ENCODE data around the gene OPHN1.
A peak's percentile ranks its signal among the peaks of the same experiment; 100 is the strongest.

The OPHN1 gene

DNA sequence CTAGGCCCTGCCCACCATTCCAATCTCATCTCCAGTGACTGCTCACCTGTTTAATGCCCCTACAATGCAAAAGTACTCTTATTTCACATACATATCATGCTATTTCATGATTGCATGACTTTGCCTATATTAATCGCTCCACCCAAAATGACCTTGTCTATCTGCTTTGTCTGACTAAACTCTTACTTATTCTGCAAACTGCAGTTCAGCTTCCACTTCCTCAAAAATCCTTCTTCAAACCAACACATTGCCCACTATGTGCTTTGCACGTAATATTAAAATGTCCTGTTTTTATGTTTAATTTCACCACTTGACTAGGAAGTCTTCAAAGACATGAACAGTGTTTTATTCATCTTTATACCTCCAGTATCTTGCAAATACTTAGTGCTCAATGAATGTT is 229.6 kb downstream of the OPHN1 start:
- Mint-ChIP-seq H3K9me3 (no peaks in the 10 kb centered on the region), H3K27ac (no peak overlapping the region), H3K27me3 (peaks cover 2% of the 10 kb centered on the region), H3K36me3 (ENCODE audit: low read depth) (no peaks in the 10 kb centered on the region), H3K4me3 (no peak overlapping the region), H3K4me1 (no peaks in the 10 kb centered on the region)
- no peak for DNase-seq
- ATAC-seq = no peak

GRCh38 chrX:68203211-68203610 is 230.1 kb downstream of the OPHN1 start:
- no peaks in the 10 kb centered on the region for H3K36me3 Mint-ChIP-seq (ENCODE audit: low read depth)
- no peak for ATAC-seq
- no peaks in the 10 kb centered on the region for H3K9me3 Mint-ChIP-seq
- no peak for DNase-seq
- no peaks in the 10 kb centered on the region for H3K4me1 Mint-ChIP-seq
- no peak overlapping the region for H3K27ac Mint-ChIP-seq
- no peak overlapping the region for H3K4me3 Mint-ChIP-seq
- H3K27me3 Mint-ChIP-seq = peaks cover 2% of the 10 kb centered on the region

DNA sequence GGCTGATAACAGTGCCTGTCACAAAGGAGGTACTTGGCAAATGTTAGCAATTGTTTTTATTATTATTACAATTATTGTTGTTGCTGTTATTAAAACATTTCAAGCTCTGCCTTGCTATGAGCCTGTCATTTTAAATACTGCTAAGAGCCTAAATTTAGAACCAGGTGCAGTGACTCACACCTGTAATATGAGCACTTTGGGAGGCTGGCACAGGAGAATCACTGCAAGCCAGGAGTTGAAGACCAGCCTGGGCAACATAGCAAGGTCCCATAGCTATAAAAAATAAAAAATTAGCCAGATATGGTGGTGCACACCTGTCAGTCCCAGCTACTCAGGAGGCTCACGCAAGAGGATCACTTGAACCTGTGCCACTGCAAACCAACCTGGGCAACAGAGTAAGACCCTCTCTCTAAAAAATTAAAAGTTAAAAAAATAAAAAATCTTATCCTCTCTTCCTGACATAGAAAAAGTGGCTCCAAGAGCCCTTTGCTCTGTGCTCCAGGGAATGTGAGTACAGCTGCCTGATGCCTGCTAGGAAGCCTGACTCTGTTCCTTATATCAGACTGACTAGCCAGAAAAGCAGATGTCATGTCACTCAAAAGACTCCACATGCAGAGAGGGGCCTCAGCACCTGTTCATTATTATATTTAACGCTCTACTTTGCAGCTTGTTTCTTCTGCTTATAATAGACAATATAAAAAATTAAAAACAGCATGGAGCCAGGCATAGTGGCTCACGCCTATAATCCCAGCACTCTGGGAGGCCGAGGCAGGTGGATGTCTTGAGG is 234.0 kb downstream of the OPHN1 start:
- no peaks in the 10 kb centered on the region for H3K36me3 Mint-ChIP-seq (ENCODE audit: low read depth)
- H3K4me1 Mint-ChIP-seq = no peaks in the 10 kb centered on the region
- H3K9me3 Mint-ChIP-seq = no peaks in the 10 kb centered on the region
- H3K27ac Mint-ChIP-seq = no peak overlapping the region
- ATAC-seq = no peak
- H3K4me3 Mint-ChIP-seq = no peak overlapping the region
- H3K27me3 Mint-ChIP-seq = no peaks in the 10 kb centered on the region
- no peak for DNase-seq

DNA sequence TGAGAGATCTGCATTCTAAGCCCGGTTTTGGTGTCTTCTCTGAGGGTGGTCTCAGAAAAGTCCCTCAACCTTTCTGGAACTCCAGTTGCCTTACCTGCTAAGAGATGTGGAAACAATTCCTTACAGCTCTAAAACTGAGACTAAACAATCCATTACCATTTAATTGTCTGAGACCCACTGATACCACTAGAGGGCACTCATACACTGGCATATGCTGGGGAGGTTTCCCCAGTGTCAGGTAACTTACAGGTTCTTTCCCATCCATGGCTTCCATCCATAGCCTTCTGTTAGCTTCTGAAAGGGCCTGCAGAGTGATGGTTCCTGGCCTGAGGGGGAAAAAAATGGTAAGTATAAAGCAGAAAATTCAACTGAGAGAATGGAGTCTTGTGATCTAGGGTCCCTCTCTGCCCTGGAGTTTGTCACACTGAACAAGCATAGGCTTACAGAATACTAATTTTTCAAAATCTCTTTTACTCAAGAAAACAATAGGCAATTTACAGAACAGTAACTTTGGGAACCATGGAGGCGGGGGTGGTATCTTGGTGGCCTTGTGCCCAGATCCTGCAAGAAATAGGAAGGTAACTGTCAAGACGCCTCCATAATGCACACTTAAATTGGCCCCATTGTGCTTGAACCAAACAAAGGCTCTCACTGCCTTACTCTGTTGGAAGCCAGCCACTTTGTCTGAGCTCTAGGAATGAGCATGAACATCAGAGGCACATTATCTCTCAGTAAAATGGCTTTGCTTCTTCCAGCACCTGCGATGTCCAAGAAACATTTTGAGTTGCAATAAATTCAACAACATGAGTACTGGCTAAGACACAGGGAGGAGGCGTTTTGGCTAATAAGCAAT is 236.1 kb downstream of the OPHN1 start:
- Mint-ChIP-seq H3K27ac (no peak overlapping the region), H3K36me3 (ENCODE audit: low read depth) (no peaks in the 10 kb centered on the region), H3K4me1 (no peaks in the 10 kb centered on the region), H3K4me3 (no peak overlapping the region), H3K27me3 (no peaks in the 10 kb centered on the region), H3K9me3 (no peaks in the 10 kb centered on the region)
- peak; percentile 7 for DNase-seq
- no peak for ATAC-seq

DNA sequence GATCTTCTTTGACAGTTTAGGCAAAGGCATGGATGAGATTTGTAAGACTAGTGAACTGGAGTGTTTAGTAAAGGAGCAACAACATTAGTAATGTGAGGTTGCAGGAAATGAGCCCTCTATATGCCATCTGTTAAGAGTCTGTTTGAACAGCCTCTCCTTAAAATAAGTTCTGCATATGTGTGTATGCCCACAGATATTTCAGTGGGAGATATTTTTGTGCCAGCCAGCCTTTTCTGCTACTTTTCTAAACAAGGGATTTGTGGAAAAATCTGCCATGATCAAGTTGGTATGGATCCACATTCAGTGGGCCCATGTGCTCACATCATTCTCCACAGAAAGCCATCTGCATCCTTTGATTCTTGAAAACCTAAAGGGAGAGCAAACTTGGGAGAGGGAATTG is 237.7 kb downstream of the OPHN1 start:
- DNase-seq = no peak
- no peak for ATAC-seq
- H3K27ac Mint-ChIP-seq = no peak overlapping the region

DNA sequence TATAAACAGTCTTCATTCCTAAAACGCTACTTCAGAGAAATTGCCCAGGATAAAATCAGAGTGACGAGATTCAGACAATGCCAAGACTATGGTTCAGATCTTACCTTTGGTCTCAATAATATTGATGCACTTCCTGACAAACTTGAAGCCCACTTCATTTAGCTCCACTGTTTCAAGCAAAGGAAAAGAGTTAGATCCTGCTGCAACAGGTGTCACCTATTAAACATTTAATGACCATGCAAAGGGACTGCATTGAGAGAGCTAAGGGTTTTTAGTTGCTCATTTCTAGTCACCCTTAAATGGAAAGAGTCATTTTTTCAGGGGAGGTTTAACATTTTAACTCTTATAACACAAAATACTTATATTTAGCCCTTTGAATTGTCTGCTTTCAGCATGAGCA is 239.5 kb downstream of the OPHN1 start:
- no peak overlapping the region for H3K27ac Mint-ChIP-seq
- H3K9me3 Mint-ChIP-seq = no peaks in the 10 kb centered on the region
- no peaks in the 10 kb centered on the region for H3K36me3 Mint-ChIP-seq (ENCODE audit: low read depth)
- DNase-seq (no peak), ATAC-seq (no peak)
- no peaks in the 10 kb centered on the region for H3K4me1 Mint-ChIP-seq
- no peak overlapping the region for H3K4me3 Mint-ChIP-seq
- H3K27me3 Mint-ChIP-seq = no peaks in the 10 kb centered on the region

More for the DNA sequence above, 237.7 kb downstream of the OPHN1 start:
- H3K27me3 Mint-ChIP-seq = no peaks in the 10 kb centered on the region
- H3K9me3 Mint-ChIP-seq = no peaks in the 10 kb centered on the region
- H3K36me3 Mint-ChIP-seq (ENCODE audit: low read depth) = no peaks in the 10 kb centered on the region
- no peak overlapping the region for H3K4me3 Mint-ChIP-seq
- no peaks in the 10 kb centered on the region for H3K4me1 Mint-ChIP-seq

GRCh38 chrX:68193234-68193633 is 240.1 kb downstream of the OPHN1 start:
- Mint-ChIP-seq H3K36me3 (ENCODE audit: low read depth) (no peaks in the 10 kb centered on the region), H3K27ac (no peak overlapping the region), H3K27me3 (no peaks in the 10 kb centered on the region), H3K9me3 (no peaks in the 10 kb centered on the region), H3K4me3 (no peak overlapping the region), H3K4me1 (no peaks in the 10 kb centered on the region)
- DNase-seq (no peak), ATAC-seq (no peak)

- Mint-ChIP-seq H3K9me3 (no peaks in the 10 kb centered on the region), H3K4me1 (no peaks in the 10 kb centered on the region), H3K27me3 (peaks cover 3% of the 10 kb centered on the region), H3K4me3 (no peak overlapping the region), H3K27ac (no peak overlapping the region), H3K36me3 (ENCODE audit: low read depth) (no peaks in the 10 kb centered on the region)
- no peak for ATAC-seq
- no peak for DNase-seq
These were observed 242.5 kb downstream of the OPHN1 start for GRCh38 chrX:68190799-68191198.

- Mint-ChIP-seq H3K4me1 (no peaks in the 10 kb centered on the region), H3K27ac (peak overlapping the region; percentile 54), H3K9me3 (no peaks in the 10 kb centered on the region), H3K36me3 (ENCODE audit: low read depth) (no peaks in the 10 kb centered on the region), H3K4me3 (no peak overlapping the region), H3K27me3 (peaks cover 3% of the 10 kb centered on the region)
- ATAC-seq (peak; percentile 10), DNase-seq (no peak)
These were observed 246.6 kb downstream of the OPHN1 start for GRCh38 chrX:68186552-68187262.

DNA sequence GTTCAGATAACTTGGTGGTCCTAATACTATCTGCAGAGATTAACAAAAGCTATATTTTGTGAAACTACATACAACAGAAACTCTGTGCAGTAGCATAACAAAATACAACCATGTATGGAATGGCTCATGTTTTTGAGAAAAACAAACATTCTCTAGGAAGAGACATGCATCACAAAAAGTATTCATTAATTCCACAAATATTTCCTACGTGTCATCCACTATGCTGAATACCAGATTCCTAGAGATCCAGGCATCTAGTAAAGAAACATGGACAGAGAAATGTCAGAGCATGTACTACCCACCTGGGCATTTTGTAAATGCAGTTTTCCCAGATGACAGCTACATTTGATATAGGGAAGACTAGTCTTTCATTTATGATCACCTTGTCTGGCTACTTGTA is 248.1 kb downstream of the OPHN1 start:
- H3K9me3 Mint-ChIP-seq = no peaks in the 10 kb centered on the region
- no peak for ATAC-seq
- H3K4me1 Mint-ChIP-seq = peaks cover 2% of the 10 kb centered on the region
- peaks cover 3% of the 10 kb centered on the region for H3K27me3 Mint-ChIP-seq
- H3K4me3 Mint-ChIP-seq = no peak overlapping the region
- no peak overlapping the region for H3K27ac Mint-ChIP-seq
- H3K36me3 Mint-ChIP-seq (ENCODE audit: low read depth) = no peaks in the 10 kb centered on the region
- DNase-seq = no peak

- H3K9me3 Mint-ChIP-seq = no peaks in the 10 kb centered on the region
- no peaks in the 10 kb centered on the region for H3K36me3 Mint-ChIP-seq (ENCODE audit: low read depth)
- ATAC-seq = no peak
- H3K27ac Mint-ChIP-seq = no peak overlapping the region
- no peak overlapping the region for H3K4me3 Mint-ChIP-seq
- DNase-seq = no peak
- H3K4me1 Mint-ChIP-seq = peaks cover 2% of the 10 kb centered on the region
- H3K27me3 Mint-ChIP-seq = peaks cover 3% of the 10 kb centered on the region
These were observed 249.6 kb downstream of the OPHN1 start for GRCh38 chrX:68183612-68184214.

DNA sequence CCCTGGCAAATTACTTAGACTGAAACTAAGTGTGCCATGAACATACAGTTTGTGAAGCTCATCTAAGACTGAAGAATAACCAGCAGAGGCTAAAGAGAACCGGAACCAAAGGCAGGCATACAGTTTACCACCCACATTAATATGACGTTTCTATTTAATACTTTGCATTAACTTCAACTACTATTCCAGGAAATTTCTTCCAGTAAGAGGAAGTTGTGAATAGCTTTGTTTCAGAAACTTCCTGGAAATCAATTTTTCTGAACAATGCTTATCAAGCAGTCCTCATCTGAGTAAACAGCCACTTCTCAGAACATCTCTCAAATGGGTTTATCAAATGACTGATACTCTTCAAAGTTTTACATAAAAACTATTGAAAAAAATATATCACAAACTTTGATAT is 252.7 kb downstream of the OPHN1 start:
- Mint-ChIP-seq H3K4me3 (no peak overlapping the region), H3K9me3 (peaks cover 1% of the 10 kb centered on the region), H3K27ac (no peak overlapping the region), H3K27me3 (no peaks in the 10 kb centered on the region), H3K4me1 (peaks cover 2% of the 10 kb centered on the region), H3K36me3 (ENCODE audit: low read depth) (no peaks in the 10 kb centered on the region)
- ATAC-seq = no peak
- DNase-seq = no peak

GRCh38 chrX:68179355-68179754 is 253.9 kb downstream of the OPHN1 start:
- peaks cover 4% of the 10 kb centered on the region for H3K9me3 Mint-ChIP-seq
- H3K4me1 Mint-ChIP-seq = peaks cover 2% of the 10 kb centered on the region
- H3K36me3 Mint-ChIP-seq (ENCODE audit: low read depth) = no peaks in the 10 kb centered on the region
- H3K27ac Mint-ChIP-seq = no peak overlapping the region
- ATAC-seq = no peak
- no peak overlapping the region for H3K4me3 Mint-ChIP-seq
- DNase-seq = no peak
- H3K27me3 Mint-ChIP-seq = no peaks in the 10 kb centered on the region

- peaks cover 4% of the 10 kb centered on the region for H3K9me3 Mint-ChIP-seq
These were observed 255.8 kb downstream of the OPHN1 start for GRCh38 chrX:68177542-68177941.

More at GRCh38 chrX:68177542-68177941, 255.8 kb downstream of the OPHN1 start:
- Mint-ChIP-seq H3K36me3 (ENCODE audit: low read depth) (no peaks in the 10 kb centered on the region), H3K27me3 (no peaks in the 10 kb centered on the region), H3K4me3 (no peak overlapping the region), H3K4me1 (peaks cover 2% of the 10 kb centered on the region), H3K27ac (no peak overlapping the region)
- ATAC-seq (no peak), DNase-seq (no peak)
